Stimulated activated CD4-positive, alpha-beta T cell treated with anti-CD3 and anti-CD28 coated beads, Interleukin-2, amount 100 ng/mL, for 24 hours (primary cell): ENCODE results near the gene SERPINB5.
A peak's percentile ranks its signal among the peaks of the same experiment; 100 is the strongest.
"Not testable (repeated sequence)": the region's sequence is repeated elsewhere in the genome, so short reads cannot be mapped to it uniquely, and the experiment has no call there.

Experiments
- DNase-seq, 2 donors: peaks; one replicate each; pipeline ENCODE4 v3.0.0-alpha.2; 2020

SERPINB5 gene

DNA sequence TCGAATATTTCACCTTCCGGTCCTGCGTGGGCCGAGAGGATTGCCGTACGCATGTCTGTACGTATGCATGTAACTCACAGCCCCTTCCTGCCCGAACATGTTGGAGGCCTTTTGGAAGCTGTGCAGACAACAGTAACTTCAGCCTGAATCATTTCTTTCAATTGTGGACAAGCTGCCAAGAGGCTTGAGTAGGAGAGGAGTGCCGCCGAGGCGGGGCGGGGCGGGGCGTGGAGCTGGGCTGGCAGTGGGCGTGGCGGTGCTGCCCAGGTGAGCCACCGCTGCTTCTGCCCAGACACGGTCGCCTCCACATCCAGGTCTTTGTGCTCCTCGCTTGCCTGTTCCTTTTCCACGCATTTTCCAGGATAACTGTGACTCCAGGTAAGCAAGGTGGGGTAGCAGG is at the start of gene SERPINB5:
TSS of gene SERPINB5 (plus strand) at position 291 of the 400 bp plus-strand sequence. CDS start 7,471 bp downstream, outside the sequence.
- no peak for DNase-seq

DNA sequence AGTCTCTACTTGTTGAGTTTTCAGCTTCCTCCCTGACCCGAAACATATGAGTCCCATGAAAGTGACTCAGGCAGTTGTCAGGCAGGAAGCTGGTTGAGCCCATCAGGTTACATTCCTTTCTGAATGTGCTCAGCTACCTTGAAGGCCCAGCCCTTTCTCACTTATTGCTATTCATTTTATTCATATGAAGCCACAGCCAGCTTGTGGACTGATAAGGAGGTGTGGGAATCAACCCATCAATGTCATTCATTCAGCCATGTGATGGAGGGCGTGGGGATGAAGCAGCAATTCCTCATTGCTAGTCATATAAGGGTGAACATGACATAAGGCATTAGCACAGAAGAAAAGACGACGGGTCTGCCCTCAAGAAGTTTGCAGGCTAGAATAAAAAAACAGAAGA is 49.2 kb upstream of the SERPINB5 start:
- no peak for DNase-seq

GRCh38 chr18:63430526-63430925 is 46.2 kb upstream of the SERPINB5 start:
- no peak for DNase-seq

DNA sequence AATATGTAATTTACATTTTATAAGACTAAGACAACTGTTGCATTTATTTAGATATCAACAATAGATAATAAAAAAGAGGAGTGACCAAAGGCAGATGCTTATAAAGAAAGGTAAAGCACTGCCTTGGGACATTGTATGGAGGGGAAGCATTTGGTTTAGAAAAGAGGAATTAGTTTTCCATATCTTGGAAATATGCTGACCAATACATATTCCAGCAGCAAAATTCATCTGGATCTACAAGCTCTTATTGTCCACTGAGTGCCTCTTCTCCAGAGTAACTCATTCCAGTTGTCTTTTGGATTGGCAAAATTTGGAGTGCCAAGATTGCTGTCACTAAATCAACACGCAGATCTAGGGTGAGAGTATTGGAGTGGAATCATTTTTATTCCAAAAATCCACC is 45.6 kb upstream of the SERPINB5 start:
- DNase-seq = no peak

DNA sequence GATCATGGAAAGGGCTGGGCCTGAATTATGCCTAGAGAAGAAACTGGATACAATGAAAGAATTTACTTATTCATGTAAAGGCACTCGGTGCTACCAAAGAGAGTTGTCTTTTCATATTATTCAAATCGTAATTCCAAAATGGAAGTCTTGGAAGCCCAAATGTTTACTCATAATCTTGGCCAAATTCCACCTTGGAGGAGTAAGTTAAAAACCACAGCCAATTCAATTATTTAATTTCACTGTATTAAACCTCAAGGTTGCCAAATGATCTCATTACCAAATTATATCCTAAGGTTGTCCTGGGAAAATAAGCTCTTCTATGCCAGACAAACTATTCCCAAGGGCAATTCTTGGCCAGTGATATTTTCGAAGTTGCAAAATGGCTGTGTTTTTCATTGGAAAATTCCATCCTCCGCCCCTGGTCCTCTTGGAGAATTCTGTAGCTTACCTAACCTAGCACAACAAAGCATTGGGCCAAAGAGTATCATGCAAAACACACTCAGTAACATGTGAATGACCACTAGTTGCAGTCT is 43.4 kb upstream of the SERPINB5 start:
- DNase-seq = no peak

GRCh38 chr18:63438181-63438580 is 38.6 kb upstream of the SERPINB5 start:
- DNase-seq = no peak

DNA sequence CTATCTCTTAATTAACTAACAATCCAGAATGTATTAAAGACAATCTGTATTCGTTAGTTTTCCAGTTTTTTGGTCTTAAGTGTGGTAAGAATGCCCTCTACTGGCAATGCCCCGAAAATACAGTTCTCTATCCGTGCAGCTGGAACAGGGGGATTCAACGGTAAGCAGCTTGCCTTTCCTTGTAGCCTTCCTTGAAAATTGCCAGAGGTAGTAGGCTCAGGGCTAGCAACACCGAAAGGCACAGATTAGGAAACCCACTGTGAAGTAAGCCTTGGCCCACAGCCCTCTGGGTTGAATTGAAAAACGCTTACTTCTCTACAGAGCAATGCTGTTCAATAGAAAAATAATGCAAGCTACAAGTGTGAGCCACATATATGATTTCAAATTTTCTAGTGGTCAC is 37.4 kb upstream of the SERPINB5 start:
- peak; percentile 33 to 52 for DNase-seq

DNA sequence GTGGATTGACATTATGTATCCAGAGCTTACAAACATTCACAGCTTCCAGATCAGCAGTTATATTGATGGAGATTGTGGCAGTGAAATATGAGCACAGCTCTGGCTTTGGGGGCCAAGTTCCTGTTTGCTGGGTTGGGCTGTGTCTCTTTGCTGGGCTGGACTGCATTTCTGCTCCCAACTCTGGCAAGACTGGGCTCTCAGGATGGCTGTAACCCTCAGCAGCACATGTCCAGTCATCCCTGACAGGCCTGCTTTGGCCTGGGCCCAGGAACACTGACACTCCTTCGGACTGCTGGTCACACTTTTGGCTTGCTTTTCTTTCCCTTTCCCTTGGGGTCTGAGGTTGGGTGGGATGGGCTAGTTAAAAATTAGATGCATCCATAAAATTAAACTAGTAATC is 36.5 kb upstream of the SERPINB5 start:
- DNase-seq = no peak

GRCh38 chr18:63440881-63441280 is 35.9 kb upstream of the SERPINB5 start:
- DNase-seq = no peak

DNA sequence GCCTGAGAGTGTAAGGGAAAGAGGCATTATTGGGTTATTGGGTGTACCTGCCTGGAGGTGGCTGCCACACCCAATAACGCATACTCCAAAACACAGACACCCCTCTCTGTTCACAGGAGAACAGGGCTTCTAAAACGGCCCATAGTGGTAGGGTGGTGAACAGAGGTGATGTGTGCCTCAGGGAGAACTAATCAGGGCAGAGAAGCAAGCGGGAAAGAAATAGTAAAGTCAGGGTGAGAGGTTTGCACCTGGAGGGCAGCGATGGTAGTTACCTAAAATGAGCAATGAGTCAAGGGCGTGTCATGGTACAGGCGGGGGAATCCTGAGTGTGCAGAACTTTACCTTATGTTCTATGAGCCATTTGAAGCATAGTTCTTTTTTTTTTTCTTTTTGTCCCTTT is 32.9 kb upstream of the SERPINB5 start:
- DNase-seq = no peak

DNA sequence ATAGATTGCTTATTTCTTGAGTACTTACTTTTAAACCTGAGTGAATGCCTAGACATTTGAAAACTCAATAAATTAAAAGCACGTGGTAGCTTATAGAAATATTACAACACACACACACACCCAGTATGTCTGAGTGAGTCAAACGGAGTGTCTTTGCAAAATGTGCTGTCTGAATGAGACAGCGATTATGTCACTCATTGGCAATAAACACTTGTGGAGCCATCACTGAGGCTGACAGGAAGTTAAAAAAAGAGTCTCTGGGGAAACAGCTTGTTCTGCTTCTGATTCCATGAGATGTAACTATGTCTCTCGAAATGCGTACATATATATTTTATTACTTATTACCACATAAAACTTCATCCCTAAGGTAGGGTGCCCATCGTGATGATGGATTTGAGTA is 32.2 kb upstream of the SERPINB5 start:
- no peak for DNase-seq

DNA sequence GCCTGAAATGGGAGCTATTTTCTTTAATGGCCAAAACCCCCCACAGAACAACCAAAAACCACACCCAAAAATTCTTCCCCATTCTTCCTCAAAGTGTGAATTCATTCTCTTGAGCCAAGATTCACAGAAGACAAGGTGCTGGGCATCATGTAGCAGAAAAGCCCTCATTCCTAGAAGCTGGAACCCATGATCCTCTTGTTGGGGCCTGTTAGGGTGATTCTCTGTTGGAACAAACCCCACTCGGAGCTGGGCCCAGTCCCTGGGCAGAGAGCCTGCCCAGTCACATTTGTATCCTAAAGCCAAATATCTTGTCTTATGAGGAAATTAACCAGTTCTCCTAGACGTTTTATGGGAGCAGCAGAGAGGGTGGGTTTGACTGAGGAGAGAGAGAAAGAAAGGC is 31.7 kb upstream of the SERPINB5 start:
- DNase-seq = no peak

DNA sequence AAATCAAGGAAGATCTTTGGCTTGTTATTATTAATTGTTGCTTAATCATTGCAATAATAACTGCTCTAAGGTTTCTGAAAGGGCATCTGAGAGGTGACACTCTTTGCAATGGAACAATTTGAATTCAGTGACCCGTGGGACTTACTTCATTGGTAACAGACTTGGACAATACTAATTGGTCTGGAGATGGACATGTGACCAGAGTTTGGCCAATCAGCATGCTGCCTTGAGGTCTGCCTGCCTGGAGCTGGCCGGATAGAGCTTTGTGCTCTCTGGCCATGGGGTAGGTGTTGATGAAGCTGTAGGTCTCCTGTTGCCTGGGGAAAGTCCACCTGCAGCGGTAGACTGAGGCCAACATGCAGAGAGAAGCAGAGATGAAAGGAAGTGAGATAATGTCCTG is 30.5 kb upstream of the SERPINB5 start:
- DNase-seq = no peak

DNA sequence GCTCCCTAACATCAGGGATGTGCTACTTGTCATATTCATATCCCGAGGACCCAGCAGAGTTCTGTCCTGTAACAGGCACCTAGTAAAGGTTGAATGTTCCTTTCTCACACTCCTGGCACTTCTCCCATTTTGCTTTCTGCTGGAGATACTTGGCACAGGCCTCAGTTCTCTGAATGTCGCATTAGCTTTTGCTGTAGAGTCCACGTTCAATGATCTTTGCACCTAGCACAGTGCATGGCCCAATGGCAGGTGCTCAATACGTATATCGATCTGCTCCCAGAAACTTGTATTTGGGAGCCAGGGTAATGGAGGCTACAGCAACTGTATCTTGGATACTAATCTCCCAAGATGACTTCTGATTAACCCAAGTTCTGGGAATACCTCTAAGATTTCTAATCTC is 29.7 kb upstream of the SERPINB5 start:
- no peak for DNase-seq

DNA sequence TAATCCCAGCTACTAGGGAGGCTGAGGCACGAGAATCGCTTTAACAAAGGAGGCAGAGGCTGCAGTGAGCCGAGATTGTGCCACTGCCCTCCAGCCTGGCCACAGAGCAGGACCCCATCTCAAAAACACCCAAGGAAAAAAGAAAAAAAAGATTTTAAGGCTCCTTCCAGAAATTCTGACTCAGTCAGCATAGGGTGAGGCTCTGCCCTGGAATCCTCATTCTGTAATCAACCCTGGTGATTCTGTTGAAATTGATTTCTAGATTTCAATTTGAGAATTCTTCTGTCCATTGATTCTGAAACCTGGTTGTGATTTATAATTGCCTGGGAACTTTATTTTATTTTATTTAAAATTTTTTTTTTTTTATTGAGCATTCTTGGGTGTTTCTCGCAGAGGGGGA is 27.3 kb upstream of the SERPINB5 start:
- DNase-seq = no peak

DNA sequence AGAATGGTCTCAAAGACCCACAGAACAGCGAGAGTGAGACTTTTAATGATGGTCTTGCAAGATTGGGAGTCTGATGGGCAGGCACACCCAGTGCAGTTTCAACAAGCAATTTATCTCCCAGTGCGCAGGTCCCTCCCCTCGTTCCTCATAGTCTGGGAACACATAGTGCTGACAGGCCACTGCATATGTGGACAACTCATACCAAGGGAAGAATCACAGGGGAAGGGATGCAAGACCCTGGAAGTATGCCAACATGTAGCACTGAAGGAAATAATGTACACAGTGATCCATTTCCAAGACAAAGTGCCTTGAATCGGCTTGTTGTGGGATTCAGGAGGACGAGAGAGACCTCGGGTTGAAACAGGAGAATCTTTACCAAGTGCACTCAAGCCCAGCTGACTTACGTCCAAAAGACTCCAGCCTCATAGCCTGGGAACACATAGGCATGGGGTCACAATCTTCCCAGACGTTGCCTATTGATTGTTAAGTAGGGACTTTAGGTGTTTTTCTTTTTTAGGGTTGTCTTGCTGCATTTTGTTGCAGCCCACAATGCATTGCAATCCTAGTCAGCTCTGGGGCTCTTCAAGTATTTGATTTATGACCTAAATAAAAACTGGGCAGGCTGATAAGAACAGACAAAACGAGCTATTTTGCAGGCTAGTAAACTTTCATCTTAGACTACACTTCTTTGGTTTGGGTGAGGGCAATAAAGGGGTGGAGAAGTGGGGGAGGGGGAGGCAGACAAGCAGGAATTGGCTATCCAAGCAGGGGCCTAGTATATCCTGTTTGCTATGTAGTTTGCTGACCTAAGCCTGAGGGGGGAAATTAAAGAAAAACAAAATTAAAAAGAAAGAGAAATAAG is 24.7 kb upstream of the SERPINB5 start:
- DNase-seq = no peak

GRCh38 chr18:63452751-63453150 is 24.0 kb upstream of the SERPINB5 start:
- DNase-seq = not testable (repeated sequence)

GRCh38 chr18:63454497-63454896 is 22.3 kb upstream of the SERPINB5 start:
- no peak for DNase-seq

GRCh38 chr18:63457977-63458376 is 18.8 kb upstream of the SERPINB5 start:
- DNase-seq = no peak

GRCh38 chr18:63460414-63460813 is 16.3 kb upstream of the SERPINB5 start:
- no peak for DNase-seq

DNA sequence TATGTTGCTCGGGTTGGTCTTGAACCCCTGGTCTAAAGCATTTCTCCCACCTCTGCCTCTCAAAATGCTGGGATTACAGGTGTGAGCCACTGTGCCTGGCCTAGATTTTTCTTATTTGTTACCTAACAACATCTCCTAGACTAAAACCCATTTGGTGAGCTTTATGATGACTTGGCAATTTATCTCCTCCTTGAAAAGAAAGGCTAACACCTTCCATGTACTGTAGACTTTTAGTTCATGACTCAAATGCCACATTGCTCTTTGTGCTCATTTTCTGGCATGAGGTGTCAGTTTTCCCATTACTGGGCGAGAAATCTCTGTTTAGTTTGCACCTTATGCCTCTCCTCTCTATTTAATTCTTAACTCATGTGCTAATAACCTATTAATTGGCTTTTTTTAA is 12.3 kb upstream of the SERPINB5 start:
- no peak for DNase-seq

DNA sequence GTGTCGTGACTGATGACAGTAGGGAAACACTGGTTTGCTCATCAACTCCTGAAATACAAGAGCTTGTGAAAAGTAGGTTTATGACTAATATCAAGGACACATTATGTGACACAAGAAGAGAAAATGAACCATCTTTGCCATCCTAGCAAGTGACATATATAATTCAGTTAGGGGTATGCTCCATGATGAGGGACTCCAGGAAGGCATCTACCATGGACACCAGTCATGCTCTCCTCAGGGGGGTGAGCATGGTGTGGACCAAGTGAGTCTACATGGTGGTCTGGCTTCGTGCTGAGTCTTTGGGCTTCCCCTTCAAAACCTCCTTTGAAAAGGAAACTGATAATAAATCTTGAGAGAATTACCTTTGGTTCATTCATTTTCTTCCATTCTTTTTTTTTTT is 11.7 kb upstream of the SERPINB5 start:
- DNase-seq = no peak

GRCh38 chr18:63467699-63468098 is 9.1 kb upstream of the SERPINB5 start:
- DNase-seq = no peak

DNA sequence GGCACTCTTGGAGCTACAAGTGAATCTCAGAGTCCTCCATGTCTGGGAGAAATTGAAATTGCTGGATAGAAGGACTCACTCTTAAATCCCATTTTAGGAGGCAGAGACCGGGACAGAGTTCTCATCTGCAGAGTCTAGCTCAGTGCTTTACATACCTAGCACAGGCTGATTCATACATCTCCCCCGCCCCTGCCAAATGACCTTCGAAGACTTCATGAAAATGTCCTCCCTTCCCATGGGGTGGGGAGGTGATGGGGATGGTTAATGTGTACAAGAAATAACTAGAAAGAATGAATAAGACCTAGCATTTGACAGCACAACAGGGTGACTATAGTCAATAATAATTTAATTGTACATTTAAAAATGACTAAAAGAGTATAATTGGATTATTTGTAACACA is 8.2 kb upstream of the SERPINB5 start:
- no peak for DNase-seq

- DNase-seq = no peak
Observed at GRCh38 chr18:63470751-63471150, 6.0 kb upstream of the SERPINB5 start.
